Calu3 (cell line): Measurements from ENCODE around the gene FKBP8. TPM values are rescaled to one million over a fixed set of nuclear protein-coding genes. Genes with fewer than 3 reads are reported as not detected.
"Not testable (repeated sequence)": the region's sequence is repeated elsewhere in the genome, so short reads cannot be mapped to it uniquely, and the experiment has no call there.

ENCODE experiments used
- Bru-seq: library from RNA; stranded (reverse); fragments of 400-500 nt; gene quantifications from one replicate; lab custom pipeline; 2021; lab: Mats Ljungman, UMichigan
- BruChase-seq, 2 experiments: library from RNA; stranded (reverse); fragments of 400-500 nt; gene quantifications; one replicate each; lab custom pipeline; 2021; lab: Mats Ljungman, UMichigan
- BruUV-seq: library from RNA; stranded (reverse); fragments of 400-500 nt; replicated peaks from 2 replicates; lab custom pipeline; 2021; lab: Mats Ljungman, UMichigan
- CTCF ChIA-PET: fragments of 300-600 bp; sonication (Branson Sonifier 250); formaldehyde crosslinking; loops from one replicate; lab custom pipeline; 2022; ENCODE audit warnings: antibody characterized with exemption; lab: Charles Lee
- DNase-seq: peaks from one replicate; pipeline ENCODE4 v3.0.0; 2022
- H3K27ac Mint-ChIP-seq: one replicate; pipeline ENCODE4 v1.8.0; 2022; ENCODE audit warnings: mixed read lengths; ENCODE audit not compliant: unreplicated experiment
- H3K27me3 Mint-ChIP-seq: one replicate; pipeline ENCODE4 v1.8.0; 2022; ENCODE audit warnings: mixed read lengths; ENCODE audit not compliant: unreplicated experiment
- H3K36me3 Mint-ChIP-seq: one replicate; pipeline ENCODE4 v1.8.0; 2022; ENCODE audit warnings: mild to moderate bottlenecking, moderate library complexity, mixed read lengths; ENCODE audit not compliant: insufficient read depth, unreplicated experiment
- H3K4me1 Mint-ChIP-seq: one replicate; pipeline ENCODE4 v1.8.0; 2022; ENCODE audit warnings: mild to moderate bottlenecking, low read depth, mixed read lengths; ENCODE audit not compliant: unreplicated experiment
- H3K4me3 Mint-ChIP-seq: one replicate; pipeline ENCODE4 v1.8.0; 2022; ENCODE audit warnings: mild to moderate bottlenecking, low read depth, moderate library complexity, mixed read lengths; ENCODE audit not compliant: unreplicated experiment
- H3K9me3 Mint-ChIP-seq: one replicate; pipeline ENCODE4 v1.8.0; 2022; ENCODE audit warnings: low read depth, mixed read lengths; ENCODE audit not compliant: unreplicated experiment
- intact Hi-C: fragments of 100-400 bp; cut with micrococcal nuclease; formaldehyde crosslinking; loops from one replicate; pipeline ENCODE4 v1.10.0; 2022; ENCODE audit not compliant: unreplicated experiment
- long read RNA-seq: library from polyadenylated mRNA; stranded (forward); transcript quantifications from one replicate; pipeline ENCODE4 v2.0.0, GENCODE V29; 2022
- total RNA-seq: library from RNA; stranded (reverse); gene quantifications from 2 replicates; pipeline ENCODE4 v1.2.3, GENCODE V29; 2022
- TF ChIP-seq, protein P1 (sequence below): fragments of 200-600 bp; IDR thresholded peaks from one replicate; pipeline ENCODE4 v1.8.0; 2022; ENCODE audit warnings: antibody characterized with exemption; ENCODE audit not compliant: unreplicated experiment

FKBP8 gene
- 123 and 126 TPM in 2 replicates for total RNA-seq
- percentile 55 among the genes with signal in this experiment for Bru-seq, nascent RNA
- BruChase-seq, experiment 1, labeled RNA remaining after a 6-hour chase: percentile 72 among the genes with signal in this experiment
- percentile 60 among the genes with signal in this experiment for BruChase-seq, experiment 2, labeled RNA remaining after a 2-hour chase
- long read RNA-seq, transcript FKBP8-201 (9 exons, 1,710 nt): minor isoform, 77 of 323 reads
- long read RNA-seq, transcript FKBP8-209 (9 exons, 1,781 nt): minor isoform, 7 of 323 reads
- long read RNA-seq, transcript FKBP8-213 (9 exons, 1,849 nt): major isoform, 198 of 323 reads
- long read RNA-seq, partial matches to known transcripts: 28 of 323 reads
- long read RNA-seq, other reads (novel, unspliced or antisense): 12 of 323 reads

DNA sequence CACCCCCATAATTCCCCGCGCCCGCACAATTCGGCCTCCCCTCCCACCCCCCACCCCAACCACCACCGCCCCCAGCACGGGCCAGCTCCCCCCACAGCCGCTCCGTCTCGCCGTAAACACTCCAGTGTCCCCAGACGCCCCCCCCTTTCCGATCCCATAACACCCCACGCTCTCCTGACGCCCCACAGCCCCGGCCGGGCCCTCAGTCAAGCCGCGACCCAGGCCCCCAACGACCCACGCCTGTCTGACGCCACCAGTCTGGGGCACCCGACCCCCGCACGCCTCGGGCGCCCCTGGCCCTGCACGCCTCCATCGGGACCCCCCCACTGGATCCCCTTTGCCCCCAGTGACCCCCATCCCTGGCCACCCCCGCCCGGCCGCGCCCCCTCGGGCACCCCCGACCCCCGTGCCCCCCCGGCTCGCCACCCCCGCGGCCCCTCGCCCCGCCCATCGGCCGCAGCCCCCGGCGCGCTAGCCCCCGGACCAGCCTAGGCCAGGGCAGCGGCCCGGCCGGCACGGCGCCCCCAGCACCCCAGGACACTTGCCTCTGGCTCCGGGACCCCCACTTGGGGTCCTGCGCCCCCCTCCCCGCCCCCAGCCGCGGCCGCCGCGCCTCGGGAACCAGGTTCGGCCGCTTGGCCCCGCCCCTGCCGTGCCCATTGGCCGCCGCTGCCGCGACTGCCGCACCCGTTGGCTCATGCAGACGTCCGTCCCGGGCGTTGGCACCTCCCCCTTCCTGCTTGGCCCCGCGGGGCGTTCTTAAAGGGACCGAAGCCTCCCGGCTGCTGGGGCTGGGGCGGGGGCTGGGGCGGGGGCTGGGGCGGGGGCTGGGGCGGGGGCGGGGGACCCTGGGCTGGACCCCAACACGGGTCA lies at the start of gene FKBP8:
TSS of gene FKBP8 (minus strand) at position 633 of the 873 bp plus-strand sequence. CDS start 1,603 bp downstream, outside the sequence.
- no TSS peak for BruUV-seq
- CTCF ChIA-PET: interaction anchor here (0.5 kb wide), 1 partner anchor 869 kb away, joined by 3 read pairs; no protein-coding TSS in a partner anchor
- Mint-ChIP-seq H3K36me3 (peaks cover 27% of the 10 kb centered on the region), H3K4me1 (no peaks in the 10 kb centered on the region), H3K27me3 (no peaks in the 10 kb centered on the region), H3K9me3 (no peaks in the 10 kb centered on the region), H3K4me3 (peak within 1 kb of the TSS; percentile 83), H3K27ac (peak within 1 kb of the TSS; percentile 61)
- DNase-seq: peak; percentile 91
- TF ChIP-seq, protein P1, sequence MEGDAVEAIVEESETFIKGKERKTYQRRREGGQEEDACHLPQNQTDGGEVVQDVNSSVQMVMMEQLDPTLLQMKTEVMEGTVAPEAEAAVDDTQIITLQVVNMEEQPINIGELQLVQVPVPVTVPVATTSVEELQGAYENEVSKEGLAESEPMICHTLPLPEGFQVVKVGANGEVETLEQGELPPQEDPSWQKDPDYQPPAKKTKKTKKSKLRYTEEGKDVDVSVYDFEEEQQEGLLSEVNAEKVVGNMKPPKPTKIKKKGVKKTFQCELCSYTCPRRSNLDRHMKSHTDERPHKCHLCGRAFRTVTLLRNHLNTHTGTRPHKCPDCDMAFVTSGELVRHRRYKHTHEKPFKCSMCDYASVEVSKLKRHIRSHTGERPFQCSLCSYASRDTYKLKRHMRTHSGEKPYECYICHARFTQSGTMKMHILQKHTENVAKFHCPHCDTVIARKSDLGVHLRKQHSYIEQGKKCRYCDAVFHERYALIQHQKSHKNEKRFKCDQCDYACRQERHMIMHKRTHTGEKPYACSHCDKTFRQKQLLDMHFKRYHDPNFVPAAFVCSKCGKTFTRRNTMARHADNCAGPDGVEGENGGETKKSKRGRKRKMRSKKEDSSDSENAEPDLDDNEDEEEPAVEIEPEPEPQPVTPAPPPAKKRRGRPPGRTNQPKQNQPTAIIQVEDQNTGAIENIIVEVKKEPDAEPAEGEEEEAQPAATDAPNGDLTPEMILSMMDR: no peak
- intact Hi-C loops: no loop called here

DNA sequence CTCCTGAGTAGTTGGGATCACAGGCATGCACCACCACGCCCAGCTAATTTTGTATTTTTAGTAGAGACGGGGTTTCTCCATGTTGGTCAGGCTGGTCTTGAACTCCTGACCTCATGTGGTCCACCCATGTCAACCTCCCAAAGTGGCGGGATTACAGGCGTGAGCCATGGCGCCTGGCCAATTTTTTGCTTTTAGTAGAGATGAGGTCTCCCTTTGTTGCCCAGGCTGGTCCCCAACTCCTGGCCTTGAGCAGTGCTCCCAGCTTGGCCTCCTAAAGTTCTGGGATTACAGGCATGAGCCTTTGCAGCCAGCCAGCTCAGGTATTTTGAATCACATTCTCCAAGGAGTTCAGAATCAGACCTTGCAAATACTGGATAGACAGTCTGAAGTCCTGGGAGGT lies 49.4 kb upstream of the FKBP8 start:
- H3K27me3 Mint-ChIP-seq, H3K4me1 Mint-ChIP-seq, H3K4me3 Mint-ChIP-seq, H3K27ac Mint-ChIP-seq, intact Hi-C loops, DNase-seq, BruUV-seq, H3K9me3 Mint-ChIP-seq: not testable (repeated sequence)
- CTCF ChIA-PET: interaction anchor here (0.7 kb wide), 1 partner anchor 261 kb away, joined by 3 read pairs; no protein-coding TSS in a partner anchor
- H3K36me3 Mint-ChIP-seq: peaks cover 20% of the 10 kb centered on the region

DNA sequence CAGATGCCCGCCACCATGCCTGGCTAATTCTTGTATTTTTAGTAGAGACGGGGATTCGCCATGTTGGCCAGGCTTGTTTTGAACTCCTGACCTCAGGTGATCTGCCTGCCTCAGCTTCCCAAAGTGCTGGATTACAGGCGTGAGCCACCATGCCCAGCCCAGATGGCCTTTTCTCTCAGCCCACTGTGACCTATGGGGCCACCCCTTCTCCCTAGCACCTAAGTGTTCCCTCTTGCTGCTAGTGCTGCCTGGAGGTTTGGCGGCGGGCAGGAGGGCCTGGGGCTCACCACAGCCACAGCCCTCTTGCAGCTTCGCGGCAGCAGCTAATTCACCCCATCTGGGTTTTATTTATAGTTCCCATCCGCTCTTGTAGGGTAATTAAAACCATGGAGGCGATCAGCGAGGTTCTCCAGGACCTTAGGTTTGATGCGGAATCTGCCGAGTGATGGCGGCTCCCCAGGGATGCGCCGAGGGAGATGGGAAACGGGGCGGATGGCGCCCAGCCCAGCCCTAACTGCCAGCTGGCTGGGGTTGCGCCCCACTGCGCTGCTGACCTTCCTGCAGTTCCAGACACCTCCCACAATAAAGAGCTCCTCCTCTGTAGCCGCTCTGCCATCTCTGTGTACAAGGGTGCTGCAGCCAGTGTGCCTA lies 48.5 kb upstream of the FKBP8 start:
- Mint-ChIP-seq H3K9me3 (no peaks in the 10 kb centered on the region), H3K27ac (no peak overlapping the region), H3K4me3 (no peak overlapping the region), H3K27me3 (no peaks in the 10 kb centered on the region), H3K36me3 (peaks cover 20% of the 10 kb centered on the region), H3K4me1 (peaks cover 10% of the 10 kb centered on the region)
- intact Hi-C loops: no loop called here
- TF ChIP-seq, protein P1: no peak
- no TSS peak for BruUV-seq
- CTCF ChIA-PET: no interaction called here
- no peak for DNase-seq

DNA sequence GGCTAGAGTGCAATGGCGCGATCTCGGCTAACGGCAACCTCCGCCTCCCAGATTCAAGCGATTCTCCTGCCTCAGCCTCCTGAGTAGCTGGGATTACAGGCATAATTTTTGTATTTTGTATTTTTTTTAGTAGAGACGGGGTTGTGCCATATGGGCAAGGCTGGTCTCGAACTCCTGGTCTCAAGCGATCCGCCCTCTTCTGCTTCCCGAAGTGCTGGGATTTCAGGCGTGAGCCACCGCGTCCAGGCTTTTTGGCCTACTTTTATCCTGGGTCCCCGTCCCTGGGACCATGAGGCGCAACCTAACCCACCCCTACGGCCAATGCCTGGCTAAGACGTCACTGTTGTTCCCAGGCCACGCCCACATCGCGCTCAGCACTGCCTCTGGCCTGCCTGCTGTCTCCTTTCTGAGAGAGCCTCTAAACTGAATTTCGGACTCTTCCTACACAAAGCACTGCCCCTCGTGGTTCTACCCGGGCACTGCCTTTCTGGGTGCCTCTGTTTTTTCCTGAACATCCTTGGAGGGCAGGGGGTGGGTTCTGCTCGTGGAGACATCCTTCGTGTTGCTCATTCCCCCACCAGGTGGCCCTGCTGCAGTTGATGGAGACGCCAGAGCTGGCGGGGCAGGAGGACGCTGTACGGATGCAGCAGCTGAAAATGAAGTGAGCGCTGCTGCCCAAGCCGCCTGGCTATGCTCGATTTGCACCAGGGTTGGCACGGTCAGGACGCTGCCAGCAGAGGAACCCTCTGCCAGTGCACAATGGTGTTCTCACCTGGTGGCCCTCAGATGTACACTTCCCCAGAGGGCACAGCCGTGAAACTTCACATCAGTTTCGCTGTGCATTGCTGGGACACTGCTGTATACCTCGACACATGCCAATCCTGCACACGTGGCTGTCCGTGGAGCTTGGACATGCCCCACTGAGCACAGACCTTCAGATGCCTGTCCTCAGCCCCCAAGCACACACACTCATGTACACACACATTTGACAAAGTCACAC lies 47.2 kb upstream of the FKBP8 start:
- CTCF ChIA-PET: no interaction called here
- peak overlapping the region; percentile 76 for H3K4me3 Mint-ChIP-seq
- H3K4me1 Mint-ChIP-seq: peaks cover 10% of the 10 kb centered on the region
- peaks cover 20% of the 10 kb centered on the region for H3K36me3 Mint-ChIP-seq
- intact Hi-C loops: no loop called here
- no peak for DNase-seq
- peak overlapping the region; percentile 76 for H3K27ac Mint-ChIP-seq
- no peaks in the 10 kb centered on the region for H3K27me3 Mint-ChIP-seq
- H3K9me3 Mint-ChIP-seq: no peaks in the 10 kb centered on the region
- TF ChIP-seq, protein P1: no peak
- BruUV-seq: TSS peak; percentile 55
